Epidermal melanocyte (primary cell): Measurements from ENCODE around the gene SERTAD2.

Experiments
- DNase-seq: peaks from one replicate; pipeline ENCODE4 v3.0.0; 2011; ENCODE audit warnings: low spot score; ENCODE audit not compliant: insufficient read length

The SERTAD2 gene, protein sequence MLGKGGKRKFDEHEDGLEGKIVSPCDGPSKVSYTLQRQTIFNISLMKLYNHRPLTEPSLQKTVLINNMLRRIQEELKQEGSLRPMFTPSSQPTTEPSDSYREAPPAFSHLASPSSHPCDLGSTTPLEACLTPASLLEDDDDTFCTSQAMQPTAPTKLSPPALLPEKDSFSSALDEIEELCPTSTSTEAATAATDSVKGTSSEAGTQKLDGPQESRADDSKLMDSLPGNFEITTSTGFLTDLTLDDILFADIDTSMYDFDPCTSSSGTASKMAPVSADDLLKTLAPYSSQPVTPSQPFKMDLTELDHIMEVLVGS

DNA sequence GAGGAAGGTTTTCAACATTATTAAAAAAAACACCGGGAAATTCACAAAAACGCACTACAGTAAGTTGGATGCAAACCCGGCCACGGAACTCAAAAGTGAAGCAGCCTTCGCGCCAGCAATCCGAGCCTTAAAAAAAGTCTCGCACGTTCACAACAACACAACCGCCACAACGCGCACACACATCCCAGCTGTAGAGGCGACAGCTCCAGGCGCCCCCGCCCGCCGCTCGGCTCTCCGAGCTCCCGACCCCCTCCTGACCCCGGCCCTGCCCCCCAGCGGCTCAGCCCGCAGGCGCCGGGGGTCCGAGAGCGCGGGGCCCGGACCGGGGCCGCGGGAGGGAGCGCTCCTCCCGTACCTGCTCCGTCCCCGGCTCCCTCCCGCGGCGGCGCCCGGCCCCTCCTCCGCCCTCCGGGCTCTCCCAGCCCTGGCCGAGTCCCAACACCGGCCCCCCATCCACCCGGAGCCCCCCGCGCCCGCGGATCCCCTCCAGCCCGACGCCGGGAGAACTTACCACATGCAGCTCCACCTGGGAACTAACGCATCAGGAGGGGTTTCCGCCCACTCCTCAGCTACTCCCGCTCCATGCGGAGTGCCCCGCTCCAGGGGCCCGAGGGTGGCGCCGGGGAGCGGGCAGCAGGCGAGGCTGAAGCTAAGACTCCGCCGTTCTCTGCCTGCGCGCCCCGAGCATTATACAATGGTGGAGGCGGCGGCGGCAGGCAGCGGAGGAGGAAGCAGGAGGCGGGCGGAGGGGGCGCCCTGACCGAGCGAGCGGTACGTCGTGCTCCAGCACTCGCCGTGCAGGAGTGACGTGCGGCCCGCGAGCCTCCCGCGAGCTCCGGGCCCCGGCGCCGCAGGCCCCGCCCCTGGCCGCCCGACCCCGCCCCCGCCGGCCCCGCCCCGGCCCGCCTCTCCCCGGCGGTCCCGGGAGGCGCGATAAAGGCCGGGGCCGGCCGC, at the start of gene SERTAD2:
Gene SERTAD2, minus strand, starts transcription at position 805 of the 954 bp plus-strand sequence. CDS start 17,042 bp downstream, outside the sequence.
- peak; percentile 76 for DNase-seq

GRCh38 chr2:64700133-64700809, 46.6 kb upstream of the SERTAD2 start:
- no peak for DNase-seq

DNA sequence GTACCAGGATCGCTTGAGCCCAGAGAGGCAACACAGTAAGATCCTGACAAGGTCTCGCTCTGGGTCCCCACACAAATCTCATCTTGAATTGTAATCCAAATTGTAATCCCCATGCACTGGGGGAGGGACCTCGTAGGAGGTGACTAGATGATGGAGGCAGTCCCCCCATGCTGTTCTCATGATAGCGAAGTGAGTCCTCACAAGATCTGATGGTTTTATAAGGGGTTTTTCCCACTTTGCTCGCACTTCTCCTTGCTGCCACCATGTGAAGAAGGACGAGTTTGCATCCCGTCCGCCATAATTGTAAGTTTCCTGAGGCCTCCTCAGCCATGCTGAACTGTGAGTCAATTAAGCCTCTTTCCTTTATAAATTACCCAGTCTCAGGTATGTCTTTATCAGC, 46.0 kb upstream of the SERTAD2 start:
- no peak for DNase-seq

DNA sequence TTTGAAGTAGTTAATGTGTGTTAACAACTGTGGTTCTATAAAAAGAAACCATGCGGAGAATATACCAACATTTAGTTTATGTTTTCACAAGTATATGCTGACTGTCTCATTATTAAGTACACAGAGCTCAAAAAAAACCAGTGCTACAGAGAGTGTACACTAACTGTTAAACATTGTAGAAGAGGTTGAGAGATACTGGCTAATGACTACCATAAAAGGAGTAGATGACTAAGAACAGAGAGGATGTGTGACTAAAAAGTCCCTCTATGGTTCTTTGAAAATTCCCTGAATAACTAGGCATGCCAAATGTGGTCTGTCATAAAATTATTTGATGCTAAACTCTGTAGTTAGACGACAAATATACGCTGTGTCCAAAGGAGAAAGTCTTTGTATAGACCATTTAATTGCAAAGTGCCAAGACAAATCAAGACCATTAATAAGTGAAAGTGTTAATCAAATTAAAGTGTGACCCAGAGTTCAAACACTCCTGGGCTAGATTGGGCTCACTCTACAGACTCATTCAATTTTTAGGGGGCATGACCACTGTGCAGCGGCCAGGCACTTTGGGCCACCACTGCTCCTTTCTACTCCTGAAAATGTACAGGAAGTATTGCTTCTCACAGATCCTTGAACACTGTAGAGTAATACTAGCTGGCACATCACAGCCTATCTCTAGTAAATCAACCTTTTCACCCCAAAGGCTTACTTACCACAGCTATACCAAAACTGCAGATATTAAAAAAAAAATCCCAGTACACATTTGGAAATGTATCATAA, 45.1 kb upstream of the SERTAD2 start:
- DNase-seq = peak; percentile 33

- DNase-seq = no peak
Measured at GRCh38 chr2:64698177-64698643, 44.5 kb upstream of the SERTAD2 start.

- no peak for DNase-seq
Measured at GRCh38 chr2:64697297-64698176, 43.8 kb upstream of the SERTAD2 start.

GRCh38 chr2:64696636-64697035, 42.9 kb upstream of the SERTAD2 start:
- no peak for DNase-seq

DNA sequence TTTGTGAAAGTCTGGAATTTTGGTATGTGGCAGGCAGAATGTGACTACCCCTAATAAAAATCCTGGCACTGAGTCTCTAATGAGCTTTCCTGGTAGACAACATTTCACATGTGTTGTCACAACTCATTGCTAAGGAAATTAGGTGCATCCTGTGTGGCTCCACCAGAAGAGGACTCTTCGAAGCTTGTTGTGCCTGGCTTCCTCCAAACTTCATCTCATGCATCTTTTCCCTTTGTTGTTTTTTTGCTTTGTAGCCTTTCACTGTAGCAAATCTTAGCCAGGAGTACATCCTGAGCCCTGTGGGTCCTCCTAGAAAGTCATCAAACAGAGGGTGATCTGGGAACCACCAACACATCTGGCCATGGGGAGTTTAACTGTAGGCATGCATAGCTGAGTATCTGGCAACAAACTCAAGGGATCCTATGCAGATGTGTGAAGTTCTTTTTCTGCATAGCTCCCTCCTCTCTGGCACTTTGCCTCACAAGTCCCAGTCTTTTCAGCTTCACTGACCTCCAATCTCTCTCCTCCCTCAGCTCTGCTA, 42.1 kb upstream of the SERTAD2 start:
- DNase-seq = no peak

GRCh38 chr2:64692401-64692800, 38.7 kb upstream of the SERTAD2 start:
- DNase-seq = no peak

DNA sequence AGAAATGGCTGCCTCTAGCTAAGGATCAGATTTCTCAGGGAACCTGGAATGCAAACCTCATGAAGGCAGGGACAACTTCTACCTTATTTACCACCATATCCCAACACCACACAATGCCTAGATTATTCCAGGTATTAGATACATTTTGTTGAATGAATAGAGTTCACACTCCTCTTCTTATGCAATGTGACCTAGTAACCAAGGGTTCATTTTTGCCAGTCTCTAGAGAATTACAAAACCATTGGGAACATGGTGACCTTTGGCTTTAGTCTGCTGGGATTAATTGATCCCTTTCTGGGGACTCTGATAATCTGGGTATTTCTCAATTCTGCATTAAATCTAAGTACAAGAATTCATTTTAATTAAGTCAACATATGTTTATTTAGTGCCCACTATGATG, 35.2 kb upstream of the SERTAD2 start:
- no peak for DNase-seq

GRCh38 chr2:64686283-64686956, 32.7 kb upstream of the SERTAD2 start:
- no peak for DNase-seq

GRCh38 chr2:64685430-64685829, 31.7 kb upstream of the SERTAD2 start:
- DNase-seq = no peak

DNA sequence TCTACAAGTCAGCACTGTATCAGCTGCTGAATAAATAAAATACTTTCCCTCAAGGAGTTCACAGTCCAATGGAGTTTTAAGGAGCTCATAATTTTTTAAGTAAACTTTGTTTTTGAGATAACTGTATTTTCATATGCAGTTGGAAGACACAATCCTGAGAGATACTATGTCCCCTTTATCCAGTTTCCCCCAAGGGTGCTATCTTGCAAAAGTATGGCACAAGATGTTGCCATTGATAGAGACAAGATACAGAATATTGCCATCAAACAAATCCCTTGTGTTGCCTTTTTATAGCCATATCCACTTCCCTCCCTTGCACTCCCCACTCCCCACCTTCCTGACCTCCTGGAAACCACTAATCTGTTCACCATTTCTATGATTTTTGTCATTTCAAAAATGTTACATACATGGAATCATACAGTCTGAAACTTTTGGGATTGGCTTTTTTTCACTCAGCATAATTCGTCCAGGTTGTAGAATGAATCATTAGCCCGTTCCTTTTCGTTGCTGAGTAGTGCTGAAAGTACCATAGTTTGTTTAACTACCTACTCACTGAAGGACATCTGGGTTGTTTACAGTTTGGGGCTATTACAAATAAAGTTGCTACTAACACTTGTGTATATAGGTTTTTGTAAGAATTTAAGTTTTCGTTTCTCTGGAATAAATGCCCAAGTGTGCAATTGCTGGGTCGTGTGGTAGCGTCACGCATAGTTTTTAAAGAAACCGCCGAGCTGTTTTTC, 30.2 kb upstream of the SERTAD2 start:
- no peak for DNase-seq

GRCh38 chr2:64681479-64681967, 27.8 kb upstream of the SERTAD2 start:
- no peak for DNase-seq

DNA sequence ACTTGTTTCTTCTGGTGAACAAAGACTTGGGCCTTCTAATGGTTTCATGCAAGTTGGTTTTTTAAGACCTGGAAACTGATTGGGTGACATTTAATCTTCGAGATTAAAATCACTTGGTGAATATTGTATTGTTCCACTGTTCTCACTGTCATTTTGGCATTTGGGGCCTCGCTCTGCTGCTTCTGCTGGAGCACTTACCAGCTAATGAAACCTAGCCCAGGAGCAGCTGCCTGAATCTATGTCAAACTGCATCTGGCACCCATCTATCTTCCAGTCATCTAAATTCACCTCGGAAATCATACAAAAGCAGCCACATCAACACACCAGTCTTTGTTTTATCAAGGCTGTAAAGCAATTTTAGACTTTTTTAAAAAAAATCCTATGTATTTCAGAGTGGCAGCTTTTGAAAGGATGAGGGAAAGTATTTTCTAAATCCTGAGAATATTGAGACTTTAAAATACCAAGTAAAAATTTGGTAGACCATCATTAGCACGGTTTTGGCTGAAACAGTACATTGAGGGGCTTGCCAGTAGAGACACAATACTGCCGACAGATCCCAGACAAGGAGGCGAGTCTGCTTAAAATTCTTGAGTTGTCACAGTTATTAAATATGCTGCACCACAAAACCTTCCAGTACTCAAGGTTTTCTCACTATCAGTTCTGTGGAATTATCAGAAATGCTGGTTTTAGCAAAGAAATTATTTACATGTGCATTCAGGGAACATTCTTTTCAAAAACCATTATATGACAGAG, 26.1 kb upstream of the SERTAD2 start:
- no peak for DNase-seq

- DNase-seq = no peak
Measured at GRCh38 chr2:64678771-64679590, 25.3 kb upstream of the SERTAD2 start.

GRCh38 chr2:64677530-64677929, 23.8 kb upstream of the SERTAD2 start:
- DNase-seq = no peak
